IMR-90 (cell line): ENCODE results near the gene HRH2. TPM values are rescaled to one million over a fixed set of nuclear protein-coding genes. Genes with fewer than 3 reads are reported as not detected.

Experiments
- ATAC-seq: fragments of 200-7000 bp; cut with Tn5 transposase; 2 replicates; pipeline ENCODE4 v1.9.1; 2020; ENCODE audit warnings: low read depth, mild to moderate bottlenecking, moderate library complexity
- BruUV-seq: library from RNA; stranded (reverse); fragments of 400-500 nt; replicated peaks from 2 replicates; lab custom pipeline; 2021; lab: Mats Ljungman, UMichigan
- CTCF ChIA-PET: fragments of 300-600 bp; formaldehyde crosslinking; extraction: SDS; loops from one replicate; lab custom pipeline; 2021; ENCODE audit warnings: antibody characterized with exemption; lab: Yijun Ruan, JAX
- POLR2A ChIA-PET: fragments of 300-600 bp; sonication (Branson Sonifier 250); formaldehyde crosslinking; loops from one replicate; lab custom pipeline; 2022; ENCODE audit warnings: antibody characterized with exemption; ENCODE audit not compliant: unreplicated experiment; lab: Charles Lee
- DNase-seq: peaks from one replicate; pipeline ENCODE4 v3.0.0; 2013
- H2AFZ ChIP-seq: replicated peaks from 2 replicates; pipeline ENCODE3; 2013; ENCODE audit warnings: low read length, mild to moderate bottlenecking; ENCODE audit not compliant: poor library complexity
- H2AK5ac ChIP-seq: 2 replicates; pipeline ENCODE4 v1.6.1; 2013; ENCODE audit warnings: low read depth, low read length, inconsistent platforms
- H2AK9ac ChIP-seq: replicated peaks from 2 replicates; pipeline ENCODE3; 2013; ENCODE audit warnings: mild to moderate bottlenecking, low read depth, low read length, moderate library complexity; ENCODE audit not compliant: poor library complexity
- H2BK120ac ChIP-seq: 2 replicates; pipeline ENCODE4 v1.6.1; 2013; ENCODE audit warnings: low read depth, low read length, inconsistent platforms
- H2BK15ac ChIP-seq: 3 replicates; pipeline ENCODE4 v1.6.1; 2013; ENCODE audit warnings: low read depth, low read length, inconsistent platforms
- H2BK20ac ChIP-seq: 2 replicates; pipeline ENCODE4 v1.6.1; 2013; ENCODE audit warnings: low read depth, mild to moderate bottlenecking, inconsistent platforms, low read length, moderate library complexity
- H2BK5ac ChIP-seq: 2 replicates; pipeline ENCODE4 v1.6.1; 2013; ENCODE audit warnings: mild to moderate bottlenecking, low read depth, low read length, inconsistent platforms; ENCODE audit not compliant: poor library complexity, severe bottlenecking
- H3K14ac ChIP-seq: replicated peaks from 2 replicates; pipeline ENCODE4 v1.6.1; 2013; ENCODE audit warnings: low read depth, low read length, inconsistent platforms
- H3K18ac ChIP-seq: 2 replicates; pipeline ENCODE4 v1.6.1; 2013; ENCODE audit warnings: low read depth, low read length, control low read depth
- H3K23ac ChIP-seq: 2 replicates; pipeline ENCODE4 v1.6.1; 2013; ENCODE audit warnings: low read depth, low read length, inconsistent platforms
- H3K27ac ChIP-seq: 2 replicates; pipeline ENCODE4 v1.5.1; 2013; ENCODE audit warnings: mild to moderate bottlenecking, control low read depth, low read length; ENCODE audit not compliant: insufficient read depth
- H3K27me3 ChIP-seq: 2 replicates; pipeline ENCODE4 v1.6.1; 2013; ENCODE audit warnings: low read length; ENCODE audit not compliant: control insufficient read depth, insufficient read depth
- H3K36me3 ChIP-seq: 2 replicates; pipeline ENCODE4 v1.6.1; 2013; ENCODE audit warnings: low read length, mixed read lengths; ENCODE audit not compliant: control insufficient read depth, insufficient read depth
- H3K4ac ChIP-seq: 2 replicates; pipeline ENCODE4 v1.6.1; 2013; ENCODE audit warnings: low read depth, low read length, inconsistent platforms
- H3K4me1 ChIP-seq: 2 replicates; pipeline ENCODE4 v1.6.1; 2013; ENCODE audit warnings: low read length, mixed read lengths; ENCODE audit not compliant: control insufficient read depth, insufficient read depth
- H3K4me2 ChIP-seq: 2 replicates; pipeline ENCODE4 v1.6.1; 2013; ENCODE audit warnings: low read depth, mild to moderate bottlenecking, control low read depth, low read length, moderate library complexity
- H3K4me3 ChIP-seq: 2 replicates; pipeline ENCODE4 v1.5.1; 2013; ENCODE audit warnings: low read depth, mild to moderate bottlenecking, control low read depth, low read length, moderate library complexity; ENCODE audit not compliant: insufficient read depth
- H3K56ac ChIP-seq: 2 replicates; pipeline ENCODE4 v1.6.1; 2013; ENCODE audit warnings: low read length, inconsistent platforms; ENCODE audit not compliant: insufficient read depth; ENCODE audit errors: extremely low read depth
- H3K79me1 ChIP-seq, 2 experiments: 2 replicates each; pipeline ENCODE4 v1.6.1; 2013; ENCODE audit warnings: low read length in 2 of 2, inconsistent platforms in 1 of 2, low read depth in 1 of 2
- H3K9ac ChIP-seq: 2 replicates; pipeline ENCODE4 v1.6.1; 2013; ENCODE audit warnings: low read depth, low read length, control low read depth
- H3K9me1 ChIP-seq: 2 replicates; pipeline ENCODE4 v1.6.1; 2013; ENCODE audit warnings: low read length, inconsistent platforms; ENCODE audit not compliant: insufficient read depth
- H3K9me3 ChIP-seq: 2 replicates; pipeline ENCODE4 v1.6.1; 2013; ENCODE audit warnings: low read length; ENCODE audit not compliant: control insufficient read depth, insufficient read depth
- H4K20me1 ChIP-seq: 2 replicates; pipeline ENCODE4 v1.6.1; 2013; ENCODE audit warnings: low read length, inconsistent platforms; ENCODE audit not compliant: insufficient read depth
- H4K5ac ChIP-seq: 2 replicates; pipeline ENCODE4 v1.6.1; 2013; ENCODE audit warnings: mild to moderate bottlenecking, low read depth, low read length, control low read depth
- H4K8ac ChIP-seq, 2 experiments: 2 replicates each; pipeline ENCODE4 v1.6.1; 2013; ENCODE audit warnings: low read depth in 2 of 2, low read length in 2 of 2, control low read depth in 1 of 2, inconsistent platforms in 1 of 2
- H4K91ac ChIP-seq: 2 replicates; pipeline ENCODE4 v1.6.1; 2013; ENCODE audit warnings: low read depth, low read length, inconsistent platforms; ENCODE audit not compliant: insufficient read depth
- BHLHE40 ChIP-seq: fragments of 150-350 bp; IDR thresholded peaks from 2 replicates; pipeline ENCODE4 v1.6.1; 2016; ENCODE audit warnings: mild to moderate bottlenecking, low read depth, low read length
- CEBPB ChIP-seq: IDR thresholded peaks from 2 replicates; pipeline ENCODE4 v1.6.1; 2012; ENCODE audit warnings: low read depth, low read length, improper control_type of control experiment
- CHD1 ChIP-seq: IDR thresholded peaks from 2 replicates; pipeline ENCODE4 v1.6.1; 2012; ENCODE audit warnings: low read depth, low read length, improper control_type of control experiment
- CTCF ChIP-seq: conservative IDR thresholded peaks from 2 replicates; pipeline ENCODE4 v1.5.1; 2012; ENCODE audit warnings: mild to moderate bottlenecking, low read depth, low read length, improper control_type of control experiment
- ELK1 ChIP-seq: fragments of 150-350 bp; IDR thresholded peaks from 2 replicates; pipeline ENCODE4 v1.6.1; 2016; ENCODE audit warnings: low read depth, mild to moderate bottlenecking, low read length, moderate library complexity, borderline replicate concordance
- FOS ChIP-seq: fragments of 150-350 bp; IDR thresholded peaks from 2 replicates; pipeline ENCODE4 v1.6.1; 2016; ENCODE audit warnings: low read depth, low read length
- MAFK ChIP-seq: IDR thresholded peaks from 2 replicates; pipeline ENCODE4 v1.6.1; 2012; ENCODE audit warnings: low read depth, low read length, improper control_type of control experiment
- MAZ ChIP-seq: IDR thresholded peaks from 2 replicates; pipeline ENCODE4 v1.6.1; 2012; ENCODE audit warnings: low read depth, mild to moderate bottlenecking, low read length, improper control_type of control experiment, moderate library complexity, borderline replicate concordance
- MXI1 ChIP-seq: IDR thresholded peaks from 2 replicates; pipeline ENCODE4 v1.6.1; 2012; ENCODE audit warnings: low read depth, mild to moderate bottlenecking, low read length, moderate library complexity, borderline replicate concordance
- NFE2L2 ChIP-seq: fragments of 150-350 bp; IDR thresholded peaks from 2 replicates; pipeline ENCODE4 v1.6.1; 2016; ENCODE audit warnings: low read depth, mild to moderate bottlenecking, low read length
- POLR2A ChIP-seq: IDR thresholded peaks from 2 replicates; pipeline ENCODE4 v1.6.1; 2012; ENCODE audit warnings: mild to moderate bottlenecking, low read depth, low read length
- RAD21 ChIP-seq: IDR thresholded peaks from 2 replicates; pipeline ENCODE4 v1.6.1; 2012; ENCODE audit warnings: low read length, improper control_type of control experiment
- RCOR1 ChIP-seq: IDR thresholded peaks from 2 replicates; pipeline ENCODE4 v1.6.1; 2012; ENCODE audit warnings: mild to moderate bottlenecking, low read length, improper control_type of control experiment; ENCODE audit not compliant: insufficient replicate concordance
- RFX5 ChIP-seq: IDR thresholded peaks from 2 replicates; pipeline ENCODE4 v1.8.0; 2012; ENCODE audit warnings: low read depth, mild to moderate bottlenecking, low read length, moderate library complexity
- SMC3 ChIP-seq: fragments of 150-350 bp; IDR thresholded peaks from 2 replicates; pipeline ENCODE4 v1.6.1; 2016; ENCODE audit warnings: low read depth, mild to moderate bottlenecking, antibody characterized with exemption, low read length, moderate library complexity
- USF2 ChIP-seq: fragments of 150-350 bp; IDR thresholded peaks from 2 replicates; pipeline ENCODE4 v1.6.1; 2017; ENCODE audit warnings: mild to moderate bottlenecking, antibody characterized with exemption, low read length, low read depth
- WGBS, 2 experiments: methylation state at CpG; one replicate each; pipeline versions ENCODE4 v1.1.5 to v1.1.7; 2013; ENCODE audit warnings: missing lambda C conversion rate in 2 of 2; ENCODE audit not compliant: insufficient read length in 1 of 2; ENCODE audit errors: extremely low coverage in 2 of 2; 5-methylcytosine and 5-hydroxymethylcytosine counted together
- dilution Hi-C: fragments of 300-500 bp; cut with HindIII; formaldehyde crosslinking; loops from one replicate; pipeline ENCODE4 v1.14.3; 2018; ENCODE audit warnings: low sequenced_read_pairs; ENCODE audit not compliant: unreplicated experiment
- in situ Hi-C: fragments of 300-500 bp; cut with MboI; formaldehyde crosslinking; loops from 3 replicates; pipeline ENCODE4 v1.14.3; 2019; ENCODE audit warnings: low sequenced_read_pairs, inconsistent platforms, mixed read lengths
- intact Hi-C: fragments of 100-400 bp; cut with micrococcal nuclease; formaldehyde crosslinking; loops from 2 replicates; pipeline ENCODE4 v1.10.0; 2022
- polyA plus RNA-seq, 3 experiments: library from polyadenylated mRNA; depleted of rRNA; stranded (reverse); fragments of >200 nt; gene quantifications; 2 replicates each; pipeline ENCODE4 v1.2.3, GENCODE V29; 2012; ENCODE audit warnings: low replicate concordance in 1 of 3
- total RNA-seq: library from RNA; depleted of rRNA; stranded (reverse); fragments of >200 nt; gene quantifications from 2 replicates; pipeline ENCODE4 v1.2.3, GENCODE V29; 2012

HRH2 gene
- total and polyA plus RNA-seq, 2 of the 4 experiments (the other 2 are of a cell fraction) = not detected

GRCh38 chr5:175617447-175617846 lies 40.4 kb upstream of the HRH2 start:
- H3K4me1 ChIP-seq = no peaks in the 10 kb centered on the region
- no peak for ATAC-seq
- dilution Hi-C loops = no loop called here

More at GRCh38 chr5:175617447-175617846, 40.4 kb upstream of the HRH2 start:
- H3K9me3 ChIP-seq = peaks cover 19% of the 10 kb centered on the region
- no peak overlapping the region for H3K56ac ChIP-seq
- H3K9me1 ChIP-seq = no peaks in the 10 kb centered on the region
- no peak overlapping the region for H3K23ac ChIP-seq
- no peaks in the 10 kb centered on the region for H4K20me1 ChIP-seq
- H3K4ac ChIP-seq = no peak overlapping the region
- H3K14ac ChIP-seq = no peak overlapping the region
- no peaks in the 10 kb centered on the region for H3K79me1 ChIP-seq
- H3K9ac ChIP-seq = no peak overlapping the region
- H2BK15ac ChIP-seq = no peak overlapping the region
- CTCF ChIA-PET = no interaction called here
- intact Hi-C loops (no loop called here), in situ Hi-C loops (no loop called here)
- H3K27me3 ChIP-seq = no peaks in the 10 kb centered on the region
- H4K5ac ChIP-seq = no peak overlapping the region
- no peak overlapping the region for H3K4me2 ChIP-seq
- H4K91ac ChIP-seq = no peak overlapping the region
- H2AFZ ChIP-seq = no peak overlapping the region
- WGBS, 2 experiments = no CpG with 5 or more reads among the region's 6 CpGs
- H2AK9ac ChIP-seq = no peak overlapping the region
- POLR2A ChIA-PET = no interaction called here
- no peak overlapping the region for H4K8ac ChIP-seq
- no peak overlapping the region for H3K27ac ChIP-seq
- no peak overlapping the region for H3K18ac ChIP-seq
- TF ChIP-seq CHD1 = no peak
- no peak for TF ChIP-seq SMC3
- TF ChIP-seq USF2 = no peak
- TF ChIP-seq RCOR1 = no peak
- no peak for TF ChIP-seq RAD21
- no peak for TF ChIP-seq CTCF
- TF ChIP-seq NFE2L2 = no peak
- no peak for TF ChIP-seq ELK1
- no peak for TF ChIP-seq CEBPB
- TF ChIP-seq MXI1 = no peak
- TF ChIP-seq FOS = no peak
- no peak for TF ChIP-seq MAZ
- no peak for TF ChIP-seq RFX5
- no peak for TF ChIP-seq MAFK
- TF ChIP-seq BHLHE40 = no peak
- no peak for TF ChIP-seq POLR2A
- no peak overlapping the region for H2BK5ac ChIP-seq
- no peak overlapping the region for H2BK20ac ChIP-seq
- no peak for DNase-seq
- H2BK120ac ChIP-seq = no peak overlapping the region
- H2AK5ac ChIP-seq = no peak overlapping the region
- BruUV-seq = no TSS peak
- H3K36me3 ChIP-seq = no peaks in the 10 kb centered on the region
- no peak overlapping the region for H3K4me3 ChIP-seq
